Measurements from ENCODE around the gene USP22.

DNA sequence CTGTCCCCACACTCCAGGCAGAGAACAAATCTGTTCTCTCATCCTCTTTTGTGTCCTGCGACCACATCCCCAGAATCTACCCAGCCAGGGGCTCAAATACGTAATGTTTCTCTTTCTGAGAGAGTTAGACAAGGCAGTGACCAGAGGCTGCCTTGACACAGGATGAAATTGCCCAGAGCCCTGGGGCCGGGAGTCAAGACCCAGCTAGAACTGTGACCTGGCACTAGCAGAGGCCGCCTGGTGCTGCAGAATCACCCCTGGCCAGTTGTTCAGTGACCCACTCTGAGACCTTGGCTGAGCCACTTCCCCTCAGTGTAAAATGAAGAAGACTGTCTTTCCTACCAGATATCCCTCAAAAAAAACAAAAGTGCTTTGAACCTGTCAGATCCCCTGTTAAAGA is 72.5 kb downstream of the USP22 start:
- TF ChIP-seq YY1 (IDR thresholded peaks at IDR 0.05; ENCODE audit: insufficient read depth, insufficient read length): no peak
- TF ChIP-seq ZNF274 (IDR thresholded peaks at IDR 0.05; ENCODE audit: low read depth, low read length): no peak
- no peak for TF ChIP-seq SUZ12 (IDR thresholded peaks at IDR 0.05; ENCODE audit: extremely low read depth, insufficient read depth, insufficient read length)

Data from NT2/D1 (cell line).